K562 (cell line): Measurements from ENCODE around the gene AANAT. TPM values are rescaled to one million over a fixed set of nuclear protein-coding genes. Genes with fewer than 3 reads are reported as not detected.

Experiments used
- ATF7 ChIP-seq: fragments of 450-650 bp; IDR thresholded peaks from 2 replicates; pipeline ENCODE4 v1.7.1; 2014; ENCODE audit warnings: mild to moderate bottlenecking, moderate library complexity
- EP300 ChIP-seq: IDR thresholded peaks from 2 replicates; pipeline ENCODE4 v1.6.1; 2012; ENCODE audit warnings: low read length, improper control_type of control experiment
- GABPB2 ChIP-seq: fragments of 250-450 bp; sonication (Bioruptor Pico); conservative IDR thresholded peaks from 2 replicates; pipeline ENCODE4 v1.5.1; 2021; ENCODE audit warnings: mild to moderate bottlenecking
- HOXB6 ChIP-seq: fragments of 250-450 bp; sonication (Bioruptor Pico); IDR thresholded peaks from 2 replicates; pipeline ENCODE4 v1.5.1; 2022; ENCODE audit warnings: mild to moderate bottlenecking, borderline replicate concordance
- IFI16 ChIP-seq: fragments of 250-450 bp; sonication (Bioruptor Pico); IDR thresholded peaks from 2 replicates; pipeline ENCODE4 v2.1.2; 2022; ENCODE audit warnings: mild to moderate bottlenecking, inconsistent platforms
- KAT8 ChIP-seq: fragments of 450-650 bp; IDR thresholded peaks from 2 replicates; pipeline ENCODE4 v1.6.1; 2016; ENCODE audit warnings: low read depth, mild to moderate bottlenecking
- MAFF ChIP-seq: IDR thresholded peaks from 2 replicates; pipeline ENCODE4 v1.6.1; 2012; ENCODE audit warnings: low read length, improper control_type of control experiment
- MXI1 ChIP-seq: IDR thresholded peaks from 2 replicates; pipeline ENCODE4 v1.6.1; 2011; ENCODE audit warnings: low read depth, mild to moderate bottlenecking, improper control_type of control experiment, low read length
- MYC ChIP-seq, 2 experiments: fragments of 250-450 bp in 1 of 2; sonication (Bioruptor Pico) in 1 of 2; IDR thresholded peaks; 2 replicates each; pipeline versions ENCODE4 v1.5.1 to v1.6.1; 2012 to 2021; ENCODE audit warnings: low read depth in 2 of 2, borderline replicate concordance in 1 of 2, improper control_type of control experiment in 1 of 2, low read length in 1 of 2, mild to moderate bottlenecking in 1 of 2, moderate library complexity in 1 of 2
- NFIX ChIP-seq: fragments of 250-450 bp; sonication (Bioruptor Pico); IDR thresholded peaks from 2 replicates; pipeline ENCODE4 v1.4.0; 2020; ENCODE audit warnings: low read depth, mild to moderate bottlenecking, moderate library complexity
- PURB ChIP-seq: sonication (generic); formaldehyde crosslinking; IDR thresholded peaks from 2 replicates; pipeline ENCODE4 v1.9.0; 2021; ENCODE audit warnings: low read depth, mild to moderate bottlenecking, missing genetic modification reagents
- RNF2 ChIP-seq: sonication (generic); IDR thresholded peaks from 2 replicates; pipeline ENCODE4 v1.6.1; 2016
- SRSF1 ChIP-seq: fragments of 200-400 bp; formaldehyde crosslinking; IDR thresholded peaks from 2 replicates; pipeline ENCODE4 v1.6.1; 2017; ENCODE audit warnings: mild to moderate bottlenecking, low read depth, low read length, moderate library complexity
- TAF1 ChIP-seq: IDR thresholded peaks from 2 replicates; pipeline ENCODE4 v1.6.1; 2011; ENCODE audit warnings: mild to moderate bottlenecking, low read length, moderate library complexity; ENCODE audit not compliant: insufficient read depth, control insufficient read depth, severe bottlenecking; ENCODE audit errors: extremely low read depth
- ZKSCAN3 ChIP-seq: fragments of 250-450 bp; sonication (Bioruptor Pico); IDR thresholded peaks from 2 replicates; pipeline ENCODE4 v1.4.0; 2020
- ZNF316 ChIP-seq: fragments of 450-650 bp; IDR thresholded peaks from 2 replicates; pipeline ENCODE4 v1.6.1; 2016
- ZNF696 ChIP-seq: fragments of 250-450 bp; sonication (Bioruptor Pico); conservative IDR thresholded peaks from 2 replicates; pipeline ENCODE4 v1.4.0; 2020; ENCODE audit warnings: mild to moderate bottlenecking, moderate library complexity
- polyA plus RNA-seq, 8 experiments: library from polyadenylated mRNA; depleted of rRNA in 4 of 8; stranded (reverse) in 5 of 8; unstranded in 3 of 8; fragments of >200 nt; fragmentation: Nextera tagmentation in 2 of 8; fragmentation: Illumina TruSeq in 1 of 8; extraction: Ambion mirVana in 2 of 8; extraction: Trizol in 1 of 8; gene quantifications; 2 replicates each; pipeline versions ENCODE4 v1.2.1 to v1.2.3, GENCODE V29; 2011 to 2014; ENCODE audit warnings: inconsistent platforms in 1 of 8, missing spikeins in 1 of 8
- total RNA-seq, 7 experiments: library from RNA; depleted of rRNA in 6 of 7; stranded (reverse); fragments of >200 nt in 6 of 7; fragmentation: Illumina TruSeq in 2 of 7; extraction: Trizol in 2 of 7; gene quantifications; 2 replicates each; pipeline versions ENCODE4 v1.2.1 to v1.2.3, GENCODE V29; 2011 to 2021; ENCODE audit warnings: low replicate concordance in 1 of 7
- TF ChIP-seq, protein P1 (sequence below): fragments of 250-450 bp; sonication (Bioruptor Pico); IDR thresholded peaks from 2 replicates; pipeline ENCODE4 v1.4.0; 2020
- TF ChIP-seq, protein P2 (sequence below): sonication (generic); formaldehyde crosslinking; IDR thresholded peaks from 2 replicates; pipeline ENCODE4 v1.8.0; 2022; ENCODE audit warnings: mild to moderate bottlenecking, missing genetic modification reagents
- TF ChIP-seq, protein P3 (sequence below): sonication (generic); formaldehyde crosslinking; IDR thresholded peaks from 2 replicates; pipeline ENCODE4 v1.8.1; 2023; ENCODE audit warnings: mild to moderate bottlenecking, missing genetic modification reagents
- TF ChIP-seq, protein P4 (sequence below): fragments of 450-650 bp; formaldehyde crosslinking; IDR thresholded peaks from 2 replicates; pipeline ENCODE4 v1.4.0; 2020; ENCODE audit warnings: mild to moderate bottlenecking, moderate library complexity

The AANAT gene
- total and polyA plus RNA-seq, 9 of the 15 experiments (the other 6 are each of a cell fraction or from before 2014, with no cell fraction given) = not detected

DNA sequence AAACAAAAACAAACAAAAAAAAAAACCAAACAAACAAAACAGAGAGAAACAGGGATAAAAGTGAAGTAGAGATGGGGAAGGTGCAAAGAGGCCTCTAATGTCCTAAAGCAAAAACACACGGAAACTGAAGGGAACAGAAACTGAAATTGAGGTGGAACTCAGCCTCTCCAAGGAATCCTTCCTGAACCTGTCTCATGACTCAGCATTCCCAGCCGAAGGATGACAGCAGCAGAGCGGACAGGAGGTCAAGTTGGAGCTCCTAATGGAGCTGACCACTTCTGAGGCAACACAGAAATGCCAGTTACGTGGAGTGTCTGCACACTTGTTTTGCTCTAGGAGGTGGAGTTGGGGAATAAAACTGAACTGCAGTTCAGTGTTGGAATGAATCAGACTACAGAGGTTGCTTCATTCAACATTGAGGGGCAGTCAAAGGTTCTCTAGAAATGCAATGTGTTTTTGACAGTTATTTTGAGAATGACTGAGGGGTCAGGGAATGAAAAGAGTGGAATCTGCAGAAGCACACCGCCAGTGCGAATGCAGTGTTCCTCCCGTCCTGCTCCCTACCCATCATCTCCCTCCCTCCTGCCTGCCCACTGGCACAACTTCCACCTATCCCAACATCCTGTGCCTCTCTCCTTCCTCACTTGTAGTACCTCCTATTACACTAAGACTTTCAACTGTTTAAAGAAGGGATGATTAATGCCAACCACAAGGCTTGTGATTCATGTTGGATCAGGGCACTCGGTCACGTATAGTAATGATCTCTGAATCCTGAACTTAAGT, 20.8 kb upstream of the AANAT start (continued):
- 0 out of 2 replicates have a peak, but pooled peaks have one; percentile 21 for TF ChIP-seq MYC (IDR thresholded peaks at IDR 0.05; ENCODE audit: low read depth, low read length)
- TF ChIP-seq MYC (CRISPR knock-in tag; IDR thresholded peaks at IDR 0.05; ENCODE audit: borderline replicate concordance, low read depth) = no peak
- no peak for TF ChIP-seq IFI16
- TF ChIP-seq, protein P1, sequence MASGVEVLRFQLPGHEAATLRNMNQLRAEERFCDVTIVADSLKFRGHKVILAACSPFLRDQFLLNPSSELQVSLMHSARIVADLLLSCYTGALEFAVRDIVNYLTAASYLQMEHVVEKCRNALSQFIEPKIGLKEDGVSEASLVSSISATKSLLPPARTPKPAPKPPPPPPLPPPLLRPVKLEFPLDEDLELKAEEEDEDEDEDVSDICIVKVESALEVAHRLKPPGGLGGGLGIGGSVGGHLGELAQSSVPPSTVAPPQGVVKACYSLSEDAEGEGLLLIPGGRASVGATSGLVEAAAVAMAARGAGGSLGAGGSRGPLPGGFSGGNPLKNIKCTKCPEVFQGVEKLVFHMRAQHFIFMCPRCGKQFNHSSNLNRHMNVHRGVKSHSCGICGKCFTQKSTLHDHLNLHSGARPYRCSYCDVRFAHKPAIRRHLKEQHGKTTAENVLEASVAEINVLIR (CRISPR knock-in tag) = no peak
- TF ChIP-seq GABPB2 (CRISPR knock-in tag) = no peak
- no peak for TF ChIP-seq RNF2
- TF ChIP-seq, protein P2, sequence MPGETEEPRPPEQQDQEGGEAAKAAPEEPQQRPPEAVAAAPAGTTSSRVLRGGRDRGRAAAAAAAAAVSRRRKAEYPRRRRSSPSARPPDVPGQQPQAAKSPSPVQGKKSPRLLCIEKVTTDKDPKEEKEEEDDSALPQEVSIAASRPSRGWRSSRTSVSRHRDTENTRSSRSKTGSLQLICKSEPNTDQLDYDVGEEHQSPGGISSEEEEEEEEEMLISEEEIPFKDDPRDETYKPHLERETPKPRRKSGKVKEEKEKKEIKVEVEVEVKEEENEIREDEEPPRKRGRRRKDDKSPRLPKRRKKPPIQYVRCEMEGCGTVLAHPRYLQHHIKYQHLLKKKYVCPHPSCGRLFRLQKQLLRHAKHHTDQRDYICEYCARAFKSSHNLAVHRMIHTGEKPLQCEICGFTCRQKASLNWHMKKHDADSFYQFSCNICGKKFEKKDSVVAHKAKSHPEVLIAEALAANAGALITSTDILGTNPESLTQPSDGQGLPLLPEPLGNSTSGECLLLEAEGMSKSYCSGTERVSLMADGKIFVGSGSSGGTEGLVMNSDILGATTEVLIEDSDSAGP = no peak
- TF ChIP-seq EP300 = no peak
- no peak for TF ChIP-seq NFIX (CRISPR knock-in tag)
- TF ChIP-seq, protein P3, sequence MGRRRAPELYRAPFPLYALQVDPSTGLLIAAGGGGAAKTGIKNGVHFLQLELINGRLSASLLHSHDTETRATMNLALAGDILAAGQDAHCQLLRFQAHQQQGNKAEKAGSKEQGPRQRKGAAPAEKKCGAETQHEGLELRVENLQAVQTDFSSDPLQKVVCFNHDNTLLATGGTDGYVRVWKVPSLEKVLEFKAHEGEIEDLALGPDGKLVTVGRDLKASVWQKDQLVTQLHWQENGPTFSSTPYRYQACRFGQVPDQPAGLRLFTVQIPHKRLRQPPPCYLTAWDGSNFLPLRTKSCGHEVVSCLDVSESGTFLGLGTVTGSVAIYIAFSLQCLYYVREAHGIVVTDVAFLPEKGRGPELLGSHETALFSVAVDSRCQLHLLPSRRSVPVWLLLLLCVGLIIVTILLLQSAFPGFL (CRISPR knock-in tag) = no peak
- peak; percentile 98 for TF ChIP-seq ZNF316
- no peak for TF ChIP-seq MXI1
- TF ChIP-seq TAF1 = no peak
- peak; percentile 91 for TF ChIP-seq MAFF
- TF ChIP-seq ATF7 = no peak
- TF ChIP-seq KAT8 = no peak
- no peak for TF ChIP-seq PURB (CRISPR knock-in tag)
- TF ChIP-seq ZKSCAN3 (CRISPR knock-in tag) = no peak
- no peak for TF ChIP-seq HOXB6
- TF ChIP-seq ZNF696 (CRISPR knock-in tag) = no peak
- TF ChIP-seq SRSF1 = no peak
- TF ChIP-seq, protein P4, sequence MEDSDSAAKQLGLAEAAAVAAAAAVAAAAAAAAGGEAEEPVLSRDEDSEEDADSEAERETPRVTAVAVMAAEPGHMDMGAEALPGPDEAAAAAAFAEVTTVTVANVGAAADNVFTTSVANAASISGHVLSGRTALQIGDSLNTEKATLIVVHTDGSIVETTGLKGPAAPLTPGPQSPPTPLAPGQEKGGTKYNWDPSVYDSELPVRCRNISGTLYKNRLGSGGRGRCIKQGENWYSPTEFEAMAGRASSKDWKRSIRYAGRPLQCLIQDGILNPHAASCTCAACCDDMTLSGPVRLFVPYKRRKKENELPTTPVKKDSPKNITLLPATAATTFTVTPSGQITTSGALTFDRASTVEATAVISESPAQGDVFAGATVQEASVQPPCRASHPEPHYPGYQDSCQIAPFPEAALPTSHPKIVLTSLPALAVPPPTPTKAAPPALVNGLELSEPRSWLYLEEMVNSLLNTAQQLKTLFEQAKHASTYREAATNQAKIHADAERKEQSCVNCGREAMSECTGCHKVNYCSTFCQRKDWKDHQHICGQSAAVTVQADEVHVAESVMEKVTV (CRISPR knock-in tag) = no peak
